Right forelimb (tissue), 1 donor: ENCODE data around the gene LRRC19.
A peak's percentile ranks its signal among the peaks of the same experiment; 100 is the strongest.

Source experiments
- DNase-seq: peaks from one replicate; pipeline ENCODE4 v3.0.0-alpha.2; 2018

Gene LRRC19, protein sequence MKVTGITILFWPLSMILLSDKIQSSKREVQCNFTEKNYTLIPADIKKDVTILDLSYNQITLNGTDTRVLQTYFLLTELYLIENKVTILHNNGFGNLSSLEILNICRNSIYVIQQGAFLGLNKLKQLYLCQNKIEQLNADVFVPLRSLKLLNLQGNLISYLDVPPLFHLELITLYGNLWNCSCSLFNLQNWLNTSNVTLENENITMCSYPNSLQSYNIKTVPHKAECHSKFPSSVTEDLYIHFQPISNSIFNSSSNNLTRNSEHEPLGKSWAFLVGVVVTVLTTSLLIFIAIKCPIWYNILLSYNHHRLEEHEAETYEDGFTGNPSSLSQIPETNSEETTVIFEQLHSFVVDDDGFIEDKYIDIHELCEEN

GRCh38 chr9:27005491-27005890 lies at the start of gene LRRC19:
LRRC19 (minus strand) TSS chr9:27005672; CDS start chr9:26999694, 5,978 bp downstream.
- no peak for DNase-seq

DNA sequence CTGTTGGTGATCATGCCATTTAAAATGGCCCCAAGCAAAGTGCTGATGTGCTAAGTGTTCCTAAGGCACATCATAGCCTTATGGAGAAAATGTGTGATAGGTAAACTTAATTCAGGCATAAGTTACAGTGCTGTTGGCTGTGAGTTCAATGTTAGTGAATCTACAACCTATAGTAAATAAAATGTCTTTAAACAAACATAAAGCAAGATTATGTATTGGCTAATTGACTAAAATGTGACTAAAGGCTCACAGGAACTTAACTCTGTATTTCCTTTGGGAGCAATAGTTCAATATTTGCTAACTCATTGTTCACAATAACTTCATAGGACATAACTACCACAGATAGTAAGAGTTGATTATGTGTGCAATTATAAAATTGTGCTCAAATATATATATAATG lies 49.4 kb upstream of the LRRC19 start:
- DNase-seq = no peak

GRCh38 chr9:27054125-27054524 lies 48.7 kb upstream of the LRRC19 start:
- no peak for DNase-seq

- no peak for DNase-seq
Measured at GRCh38 chr9:27053369-27054022, 48.0 kb upstream of the LRRC19 start.

DNA sequence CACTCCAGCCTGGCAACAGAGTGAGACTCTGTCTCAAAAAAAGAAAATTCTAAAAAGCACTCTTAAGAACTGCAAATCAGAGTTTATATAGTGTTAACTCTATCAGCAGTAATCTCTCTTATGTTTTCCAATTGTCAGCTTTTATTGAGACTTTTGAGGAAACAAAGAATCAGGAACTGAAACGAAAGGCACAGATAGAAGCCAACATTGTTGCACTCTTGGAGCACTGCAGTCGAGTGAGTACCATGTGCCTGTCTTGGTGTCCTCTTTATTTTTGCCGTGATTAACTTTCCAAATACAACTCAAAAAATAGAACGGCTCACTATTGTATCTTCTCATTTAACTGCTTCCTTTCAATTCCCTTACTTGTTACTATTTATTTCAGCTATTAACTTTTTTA lies 41.7 kb upstream of the LRRC19 start:
- no peak for DNase-seq

DNA sequence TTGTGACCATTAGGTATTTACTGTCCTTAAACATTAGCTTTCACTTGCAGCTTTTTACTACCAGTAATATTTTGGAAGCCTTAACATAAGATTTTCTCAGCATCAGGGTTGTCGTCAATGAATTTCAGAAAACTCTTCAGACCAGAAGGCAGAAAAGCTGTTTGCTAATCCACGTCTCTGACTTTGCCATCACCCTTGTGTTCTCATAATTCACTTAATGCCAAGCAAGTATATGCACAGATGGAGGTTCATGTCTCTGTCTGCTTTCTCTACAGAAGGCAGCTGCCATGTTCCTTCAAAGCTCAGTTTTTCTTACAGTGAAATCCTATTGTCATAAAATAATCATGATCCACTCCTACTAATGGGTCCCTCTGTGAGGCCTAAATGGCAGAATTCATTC lies 37.7 kb upstream of the LRRC19 start:
- no peak for DNase-seq

DNA sequence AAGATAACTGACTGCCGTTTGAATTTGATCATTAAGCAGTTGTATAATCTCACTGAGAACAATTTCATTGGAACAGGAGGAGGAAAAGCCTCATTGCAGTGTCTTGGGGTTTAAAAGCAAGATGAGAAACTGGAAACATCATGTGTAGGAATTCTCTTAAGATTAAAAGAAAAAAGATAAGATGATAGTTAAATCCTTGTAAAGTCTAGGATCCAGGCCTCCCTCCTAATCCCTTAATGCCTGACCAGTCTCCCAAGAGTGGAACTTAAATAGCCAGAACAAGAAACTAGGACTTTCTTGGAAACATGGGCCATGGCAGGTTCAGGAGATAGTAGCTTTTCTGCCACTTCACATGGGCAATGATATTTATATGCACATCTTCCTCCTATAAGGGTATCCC lies 37.0 kb upstream of the LRRC19 start:
- no peak for DNase-seq

GRCh38 chr9:27041746-27042145 lies 36.3 kb upstream of the LRRC19 start:
- DNase-seq = no peak

GRCh38 chr9:27037499-27037898 lies 32.0 kb upstream of the LRRC19 start:
- no peak for DNase-seq

DNA sequence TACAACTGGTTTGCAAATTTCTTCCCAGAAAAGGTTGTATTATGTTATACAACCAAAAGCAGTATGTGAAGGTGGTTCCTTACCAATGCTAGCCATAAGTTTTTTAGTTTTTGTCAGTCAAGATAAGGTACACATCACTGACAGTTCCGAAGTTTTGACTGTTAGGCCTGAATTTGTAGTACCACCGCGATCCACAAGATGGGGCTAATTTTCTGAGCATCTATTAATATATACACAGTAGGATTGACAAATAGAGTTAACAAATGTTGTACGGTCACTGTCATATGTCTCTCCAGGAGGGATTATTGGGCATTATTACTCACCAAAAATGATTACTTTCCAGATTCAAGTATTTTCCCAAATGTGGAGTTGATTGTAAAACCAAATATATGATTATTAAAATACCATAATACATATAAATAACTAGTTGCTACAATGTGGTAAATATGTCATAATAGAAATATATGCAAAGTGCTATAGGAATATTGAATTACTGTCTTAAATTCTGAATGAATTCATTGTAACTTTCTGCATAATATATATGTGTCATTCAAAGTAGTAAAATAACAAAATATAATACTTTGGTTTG lies 28.4 kb upstream of the LRRC19 start:
- DNase-seq = peak; percentile 55

- DNase-seq = no peak
Measured at GRCh38 chr9:27029186-27029585, 23.7 kb upstream of the LRRC19 start.

- DNase-seq = no peak
Measured at GRCh38 chr9:27022920-27023319, 17.4 kb upstream of the LRRC19 start.

GRCh38 chr9:27019589-27019988 lies 14.1 kb upstream of the LRRC19 start:
- DNase-seq = no peak

- DNase-seq = no peak
Measured at GRCh38 chr9:27003426-27004077, 1.9 kb downstream of the LRRC19 start.

- no peak for DNase-seq
Measured at GRCh38 chr9:26995810-26996209, 9.7 kb downstream of the LRRC19 start.

GRCh38 chr9:26983340-26983739 lies 22.1 kb downstream of the LRRC19 start:
- DNase-seq = no peak

- no peak for DNase-seq
Measured at GRCh38 chr9:26975728-26976707, 29.5 kb downstream of the LRRC19 start.

DNA sequence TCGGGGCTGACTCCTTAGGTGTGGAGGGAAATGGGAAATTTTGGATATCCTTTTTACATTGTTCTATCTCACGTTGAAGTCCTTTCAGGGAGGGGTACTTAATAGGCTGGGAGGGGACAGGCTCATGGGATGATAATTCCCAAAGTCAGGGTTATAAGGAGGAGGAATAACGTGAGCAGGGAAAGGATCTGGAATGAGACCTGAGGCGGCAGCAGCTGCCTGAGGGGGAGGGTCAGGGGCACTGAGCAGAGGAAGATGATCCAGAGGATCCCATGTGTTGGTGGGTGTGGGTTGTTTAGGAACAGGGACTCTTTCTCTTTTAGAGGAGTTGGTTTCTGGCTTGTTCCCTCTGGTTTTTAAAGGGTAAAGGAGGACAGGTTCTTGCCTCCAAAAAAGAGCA lies 30.5 kb downstream of the LRRC19 start:
- no peak for DNase-seq

DNA sequence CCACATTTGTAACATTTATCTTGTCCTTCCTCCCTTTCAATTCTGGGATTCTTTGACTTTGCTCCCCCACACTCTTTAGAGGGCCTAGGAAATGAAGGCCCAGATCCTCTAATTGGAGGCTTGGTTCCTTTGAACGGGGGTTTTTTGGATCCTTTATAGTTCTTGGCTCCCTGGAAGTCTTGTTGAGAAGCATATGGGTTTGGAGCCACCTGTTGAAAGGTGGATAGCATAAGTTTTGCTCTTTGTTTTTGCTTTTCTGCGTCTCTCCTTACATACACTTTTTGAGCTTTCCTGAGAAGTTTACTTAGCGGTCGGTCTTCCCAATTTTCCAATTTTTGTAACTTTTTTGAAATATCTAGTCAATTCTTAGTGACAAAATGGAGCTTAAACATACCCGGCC lies 31.5 kb downstream of the LRRC19 start:
- DNase-seq = no peak

DNA sequence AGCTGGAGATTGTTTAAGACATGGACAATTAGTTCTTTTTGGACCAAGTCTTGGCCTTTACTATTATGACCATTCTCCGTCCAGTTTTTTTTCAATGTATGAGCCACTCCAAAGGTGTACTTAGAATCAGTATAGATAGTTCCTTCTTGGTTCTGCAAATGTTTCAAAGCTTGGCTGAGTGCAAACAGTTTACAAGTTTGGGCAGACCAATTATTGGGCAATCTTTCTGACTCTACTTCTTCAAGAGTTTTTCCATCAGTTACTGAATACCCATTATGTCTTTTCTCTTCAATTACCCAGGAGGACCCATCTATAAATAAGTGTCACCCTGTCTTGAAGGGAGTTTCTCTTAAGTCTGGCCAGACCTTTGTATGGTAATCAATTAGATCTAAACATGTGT lies 33.8 kb downstream of the LRRC19 start:
- DNase-seq = no peak

- DNase-seq = no peak
Measured at GRCh38 chr9:26956860-26957233, 48.6 kb downstream of the LRRC19 start.
